ENCODE measurements around the gene CCDC110. TPM values are rescaled to one million over a fixed set of nuclear protein-coding genes. Genes with fewer than 3 reads are reported as not detected.
A peak's percentile ranks its signal among the peaks of the same experiment; 100 is the strongest.

The CCDC110 gene
- total and polyA plus RNA-seq, 2 of the 13 experiments (the other 11 are each of a cell fraction or from before 2014, with no cell fraction given), result not detected

DNA sequence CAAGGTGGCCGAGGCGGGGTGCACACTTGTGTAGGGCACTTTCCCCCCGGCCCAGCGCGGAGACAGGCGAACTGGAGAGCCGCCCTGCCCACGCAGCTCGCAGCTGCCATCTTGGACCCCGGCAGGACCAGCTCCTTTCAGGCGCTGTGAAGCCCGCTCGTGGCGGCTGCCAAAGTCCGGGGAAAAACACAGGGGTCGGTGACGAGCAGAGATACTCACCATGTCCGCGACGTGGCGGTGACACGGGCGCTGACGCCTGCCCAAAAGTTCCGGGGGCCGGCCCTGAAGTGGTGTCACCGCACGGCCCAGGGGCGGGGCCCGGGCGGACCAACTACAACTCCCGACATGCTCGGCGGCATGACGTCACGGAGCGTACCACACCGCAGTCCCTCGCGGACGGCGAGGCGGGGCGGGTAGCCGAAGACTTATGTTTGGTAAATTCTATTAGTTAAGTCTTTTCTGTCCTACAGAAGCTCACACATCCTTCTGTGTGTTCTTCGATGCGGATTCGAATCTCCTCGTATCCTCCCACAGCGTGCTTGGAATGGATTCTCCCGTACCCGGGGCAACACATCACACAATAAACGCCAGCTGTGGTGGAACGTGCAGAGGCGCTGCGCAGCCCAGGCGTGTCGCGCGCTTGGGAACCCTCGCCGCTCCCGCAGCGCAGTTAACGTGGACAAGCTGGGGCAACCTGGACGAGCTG is 45.7 kb downstream of the CCDC110 start, which contains the start of gene UFSP2 (continued):
- TF ChIP-seq, protein P1, sequence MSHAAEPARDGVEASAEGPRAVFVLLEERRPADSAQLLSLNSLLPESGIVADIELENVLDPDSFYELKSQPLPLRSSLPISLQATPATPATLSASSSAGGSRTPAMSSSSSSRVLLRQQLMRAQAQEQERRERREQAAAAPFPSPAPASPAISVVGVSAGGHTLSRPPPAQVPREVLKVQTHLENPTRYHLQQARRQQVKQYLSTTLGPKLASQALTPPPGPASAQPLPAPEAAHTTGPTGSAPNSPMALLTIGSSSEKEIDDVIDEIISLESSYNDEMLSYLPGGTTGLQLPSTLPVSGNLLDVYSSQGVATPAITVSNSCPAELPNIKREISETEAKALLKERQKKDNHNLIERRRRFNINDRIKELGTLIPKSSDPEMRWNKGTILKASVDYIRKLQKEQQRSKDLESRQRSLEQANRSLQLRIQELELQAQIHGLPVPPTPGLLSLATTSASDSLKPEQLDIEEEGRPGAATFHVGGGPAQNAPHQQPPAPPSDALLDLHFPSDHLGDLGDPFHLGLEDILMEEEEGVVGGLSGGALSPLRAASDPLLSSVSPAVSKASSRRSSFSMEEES (CRISPR knock-in tag; IDR thresholded peaks at IDR 0.05), result no peak
- TF ChIP-seq KLF9 (CRISPR knock-in tag; IDR thresholded peaks at IDR 0.05; ENCODE audit: low read depth) (no peak), IRF1 (CRISPR knock-in tag; IDR thresholded peaks at IDR 0.05; ENCODE audit: low read depth) (no peak), MLX (CRISPR knock-in tag; IDR thresholded peaks at IDR 0.05) (no peak), XBP1 (CRISPR knock-in tag; IDR thresholded peaks at IDR 0.05) (no peak), RBAK (CRISPR knock-in tag; IDR thresholded peaks at IDR 0.05) (no peak), STAG1 (CRISPR knock-in tag; IDR thresholded peaks at IDR 0.05) (peak; percentile 13), ZNF777 (CRISPR knock-in tag; IDR thresholded peaks at IDR 0.05) (no peak), ZNF138 (CRISPR knock-in tag; IDR thresholded peaks at IDR 0.05; ENCODE audit: low read depth) (no peak), KLF13 (CRISPR knock-in tag; IDR thresholded peaks at IDR 0.05) (no peak), NBN (conservative IDR thresholded peaks at IDR 0.05) (no peak), SNRNP70 (IDR thresholded peaks at IDR 0.05; ENCODE audit: low read depth, low read length) (no peak), SRY (CRISPR knock-in tag; IDR thresholded peaks at IDR 0.05) (no peak), NFKB2 (CRISPR knock-in tag; IDR thresholded peaks at IDR 0.05; ENCODE audit: borderline replicate concordance) (peak; percentile 94; the same call in 1 of the 2 replicates), RBM22 (optimal IDR thresholded peaks at IDR 0.05; ENCODE audit: low read length) (peak; percentile 80), ZNF574 (CRISPR knock-in tag; IDR thresholded peaks at IDR 0.05) (peak; percentile 86), DR1 (CRISPR knock-in tag; IDR thresholded peaks at IDR 0.05) (no peak), ZNF567 (CRISPR knock-in tag; IDR thresholded peaks at IDR 0.05; ENCODE audit: borderline replicate concordance) (no peak), ZNF543 (CRISPR knock-in tag; IDR thresholded peaks at IDR 0.05) (no peak; the same call in 1 of the 2 replicates), HOXA9 (CRISPR knock-in tag; IDR thresholded peaks at IDR 0.05; ENCODE audit: borderline replicate concordance) (0 out of 2 replicates have a peak, but pooled peaks have one; percentile 65), HNRNPK (IDR thresholded peaks at IDR 0.05; ENCODE audit: low read depth, low read length, poor library complexity, severe bottlenecking) (no peak), BATF2 (CRISPR knock-in tag; IDR thresholded peaks at IDR 0.05) (0 out of 2 replicates have a peak, but pooled peaks have one; percentile 24)
- TF ChIP-seq, protein P2, sequence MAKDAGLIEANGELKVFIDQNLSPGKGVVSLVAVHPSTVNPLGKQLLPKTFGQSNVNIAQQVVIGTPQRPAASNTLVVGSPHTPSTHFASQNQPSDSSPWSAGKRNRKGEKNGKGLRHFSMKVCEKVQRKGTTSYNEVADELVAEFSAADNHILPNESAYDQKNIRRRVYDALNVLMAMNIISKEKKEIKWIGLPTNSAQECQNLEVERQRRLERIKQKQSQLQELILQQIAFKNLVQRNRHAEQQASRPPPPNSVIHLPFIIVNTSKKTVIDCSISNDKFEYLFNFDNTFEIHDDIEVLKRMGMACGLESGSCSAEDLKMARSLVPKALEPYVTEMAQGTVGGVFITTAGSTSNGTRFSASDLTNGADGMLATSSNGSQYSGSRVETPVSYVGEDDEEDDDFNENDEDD (CRISPR knock-in tag; IDR thresholded peaks at IDR 0.05; ENCODE audit: borderline replicate concordance), result no peak
